GM06990 (cell line): Measurements from ENCODE around the gene MIER1.
"Not testable (repeated sequence)": the region's sequence is repeated elsewhere in the genome, so short reads cannot be mapped to it uniquely, and the experiment has no call there.

Source experiments
- DNase-seq: peaks from one replicate; pipeline ENCODE4 v3.0.0-alpha.2; 2011; ENCODE audit not compliant: insufficient read length; ENCODE audit errors: extremely low read depth
- H3K27me3 ChIP-seq: replicated peaks from 2 replicates; pipeline ENCODE4 v1.6.0; 2011; ENCODE audit warnings: low read length; ENCODE audit not compliant: control insufficient read depth, insufficient read depth
- H3K36me3 ChIP-seq: 2 replicates; pipeline ENCODE4 v1.5.1; 2011; ENCODE audit warnings: low read length; ENCODE audit not compliant: control insufficient read depth, insufficient read depth
- H3K4me3 ChIP-seq: replicated peaks from 2 replicates; pipeline ENCODE4 v1.5.1; 2011; ENCODE audit warnings: low read depth, mild to moderate bottlenecking, control low read depth, low read length
- TF ChIP-seq, protein P1 (sequence below): IDR thresholded peaks from 2 replicates; pipeline ENCODE4 v1.5.1; 2011; ENCODE audit warnings: low read length, control low read depth, mild to moderate bottlenecking, inconsistent platforms; ENCODE audit not compliant: insufficient read depth, poor library complexity, severe bottlenecking

Gene MIER1

GRCh38 chr1:66924756-66925557 lies at the start of gene MIER1, which contains the start of gene DNAI4:
Gene MIER1 (plus strand): TSS chr1:66924990. CDS start chr1:66925029, 39 bp downstream.
Gene DNAI4 (minus strand): TSS chr1:66924856. CDS start chr1:66924831, 25 bp downstream.
- no peaks in the 10 kb centered on the region; the same call in 1 of the 2 replicates for H3K36me3 ChIP-seq
- H3K27me3 ChIP-seq, result no peaks in the 10 kb centered on the region
- DNase-seq, result peak; percentile 98
- H3K4me3 ChIP-seq, result peak within 1 kb of the TSS; percentile 90
- TF ChIP-seq, protein P1, sequence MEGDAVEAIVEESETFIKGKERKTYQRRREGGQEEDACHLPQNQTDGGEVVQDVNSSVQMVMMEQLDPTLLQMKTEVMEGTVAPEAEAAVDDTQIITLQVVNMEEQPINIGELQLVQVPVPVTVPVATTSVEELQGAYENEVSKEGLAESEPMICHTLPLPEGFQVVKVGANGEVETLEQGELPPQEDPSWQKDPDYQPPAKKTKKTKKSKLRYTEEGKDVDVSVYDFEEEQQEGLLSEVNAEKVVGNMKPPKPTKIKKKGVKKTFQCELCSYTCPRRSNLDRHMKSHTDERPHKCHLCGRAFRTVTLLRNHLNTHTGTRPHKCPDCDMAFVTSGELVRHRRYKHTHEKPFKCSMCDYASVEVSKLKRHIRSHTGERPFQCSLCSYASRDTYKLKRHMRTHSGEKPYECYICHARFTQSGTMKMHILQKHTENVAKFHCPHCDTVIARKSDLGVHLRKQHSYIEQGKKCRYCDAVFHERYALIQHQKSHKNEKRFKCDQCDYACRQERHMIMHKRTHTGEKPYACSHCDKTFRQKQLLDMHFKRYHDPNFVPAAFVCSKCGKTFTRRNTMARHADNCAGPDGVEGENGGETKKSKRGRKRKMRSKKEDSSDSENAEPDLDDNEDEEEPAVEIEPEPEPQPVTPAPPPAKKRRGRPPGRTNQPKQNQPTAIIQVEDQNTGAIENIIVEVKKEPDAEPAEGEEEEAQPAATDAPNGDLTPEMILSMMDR, result no peak

DNA sequence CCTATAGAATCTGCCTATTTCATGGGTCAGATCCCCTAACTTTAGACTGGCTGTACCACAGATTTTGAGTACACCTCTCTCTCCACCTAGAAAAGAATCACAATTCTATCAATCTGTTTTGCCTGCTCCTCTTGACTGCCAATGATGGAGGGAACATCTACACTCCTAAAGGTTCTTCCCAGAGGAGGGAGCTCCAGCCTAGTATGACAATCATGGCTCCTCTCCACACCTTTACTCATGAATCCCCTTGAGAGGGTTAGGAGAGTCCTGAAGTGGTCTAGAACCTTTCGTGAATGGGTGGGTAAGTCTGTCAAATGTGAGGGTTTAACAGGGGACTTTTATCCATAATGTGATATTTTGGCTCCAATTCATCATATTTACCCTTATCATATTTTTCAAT lies 48.1 kb upstream of the MIER1 start:
- DNase-seq, result no peak
- TF ChIP-seq, protein P1, result no peak
- H3K36me3 ChIP-seq, result no peaks in the 10 kb centered on the region
- no peaks in the 10 kb centered on the region for H3K27me3 ChIP-seq
- H3K4me3 ChIP-seq, result no peak overlapping the region

GRCh38 chr1:66889030-66889429 lies 35.8 kb upstream of the MIER1 start:
- H3K36me3 ChIP-seq, result no peaks in the 10 kb centered on the region
- H3K4me3 ChIP-seq, result no peak overlapping the region
- no peak for DNase-seq
- no peaks in the 10 kb centered on the region for H3K27me3 ChIP-seq
- TF ChIP-seq, protein P1, result no peak

DNA sequence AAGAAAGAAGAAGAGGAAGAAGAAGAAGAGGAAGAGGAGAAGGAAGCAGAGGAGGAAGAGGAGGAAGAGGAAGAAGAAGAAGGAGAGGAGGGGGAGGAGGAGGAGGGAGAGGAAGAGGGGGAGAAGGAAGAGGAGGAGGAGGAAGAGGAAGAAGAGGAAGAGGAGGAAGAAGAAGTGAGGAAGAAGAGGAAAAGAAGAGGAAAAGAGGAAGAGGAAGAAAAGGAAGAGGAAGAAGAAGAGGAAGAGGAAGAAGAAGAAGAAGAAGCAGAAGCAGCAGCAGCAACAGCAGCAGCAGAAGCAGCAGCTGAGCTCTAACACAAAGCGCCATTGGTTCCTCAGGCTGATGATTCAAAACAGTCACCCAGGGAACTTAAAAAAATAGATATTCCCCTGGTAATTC lies 34.2 kb upstream of the MIER1 start:
- H3K4me3 ChIP-seq, result no peak overlapping the region
- TF ChIP-seq, protein P1, result no peak

DNA sequence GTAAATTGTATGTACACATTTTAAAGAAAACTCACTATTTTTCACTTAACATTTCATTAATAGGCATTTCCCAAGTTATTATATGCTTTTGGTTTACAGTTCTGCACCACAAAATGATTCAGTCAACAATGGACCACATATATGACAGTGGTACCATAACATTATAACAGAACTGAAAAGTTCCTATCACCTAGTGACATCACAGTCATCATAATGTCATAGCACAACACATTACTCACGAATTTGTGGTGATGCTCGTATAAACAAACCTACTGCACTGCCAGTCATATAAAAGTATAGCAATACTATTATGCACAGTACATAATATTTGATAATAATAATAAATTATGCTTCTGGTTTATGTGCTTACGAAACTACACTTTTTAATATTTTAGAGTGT lies 31.1 kb upstream of the MIER1 start:
- no peak for DNase-seq
- TF ChIP-seq, protein P1, result no peak
- no peaks in the 10 kb centered on the region for H3K27me3 ChIP-seq
- H3K4me3 ChIP-seq, result no peak overlapping the region
- no peaks in the 10 kb centered on the region for H3K36me3 ChIP-seq

More for the DNA sequence above, 34.2 kb upstream of the MIER1 start:
- no peak for DNase-seq
- Histone ChIP-seq H3K36me3 (no peaks in the 10 kb centered on the region), H3K27me3 (no peaks in the 10 kb centered on the region)

GRCh38 chr1:66915203-66915602 lies 9.6 kb upstream of the MIER1 start:
- not testable (repeated sequence) for H3K27me3 ChIP-seq, DNase-seq, H3K36me3 ChIP-seq, H3K4me3 ChIP-seq
